Measurements from ENCODE around the gene ATAT1.

DNA sequence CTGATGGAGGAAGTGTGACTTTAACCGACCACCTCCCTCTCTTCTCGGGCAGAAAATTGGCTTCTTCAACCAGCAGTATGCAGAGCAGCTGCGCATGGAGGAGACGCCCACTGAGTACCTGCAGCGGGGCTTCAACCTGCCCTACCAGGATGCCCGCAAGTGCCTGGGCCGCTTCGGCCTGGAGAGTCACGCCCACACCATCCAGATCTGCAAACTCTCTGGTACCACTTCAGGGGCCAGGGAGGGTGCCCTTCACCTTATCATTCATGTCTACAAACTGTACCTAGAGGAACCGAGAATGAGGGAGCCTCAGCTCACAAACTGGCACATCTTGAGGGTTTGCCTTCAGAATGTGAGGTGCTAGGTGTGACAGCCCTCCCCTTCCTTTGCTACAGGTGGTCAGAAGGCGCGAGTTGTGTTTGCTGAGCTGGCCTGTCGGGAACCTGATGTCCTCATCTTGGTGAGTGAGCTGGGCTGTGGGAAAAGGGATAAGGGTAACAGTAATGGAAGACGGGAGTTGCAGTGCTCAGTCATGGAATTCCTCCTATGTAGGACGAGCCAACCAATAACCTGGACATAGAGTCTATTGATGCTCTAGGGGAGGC, 36.8 kb upstream of the ATAT1 start:
- TF ChIP-seq, protein P1, sequence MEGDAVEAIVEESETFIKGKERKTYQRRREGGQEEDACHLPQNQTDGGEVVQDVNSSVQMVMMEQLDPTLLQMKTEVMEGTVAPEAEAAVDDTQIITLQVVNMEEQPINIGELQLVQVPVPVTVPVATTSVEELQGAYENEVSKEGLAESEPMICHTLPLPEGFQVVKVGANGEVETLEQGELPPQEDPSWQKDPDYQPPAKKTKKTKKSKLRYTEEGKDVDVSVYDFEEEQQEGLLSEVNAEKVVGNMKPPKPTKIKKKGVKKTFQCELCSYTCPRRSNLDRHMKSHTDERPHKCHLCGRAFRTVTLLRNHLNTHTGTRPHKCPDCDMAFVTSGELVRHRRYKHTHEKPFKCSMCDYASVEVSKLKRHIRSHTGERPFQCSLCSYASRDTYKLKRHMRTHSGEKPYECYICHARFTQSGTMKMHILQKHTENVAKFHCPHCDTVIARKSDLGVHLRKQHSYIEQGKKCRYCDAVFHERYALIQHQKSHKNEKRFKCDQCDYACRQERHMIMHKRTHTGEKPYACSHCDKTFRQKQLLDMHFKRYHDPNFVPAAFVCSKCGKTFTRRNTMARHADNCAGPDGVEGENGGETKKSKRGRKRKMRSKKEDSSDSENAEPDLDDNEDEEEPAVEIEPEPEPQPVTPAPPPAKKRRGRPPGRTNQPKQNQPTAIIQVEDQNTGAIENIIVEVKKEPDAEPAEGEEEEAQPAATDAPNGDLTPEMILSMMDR (IDR thresholded peaks at IDR 0.05 in 8 of 11, conservative IDR thresholded peaks at IDR 0.05 in 3 of 11): no peak
- no peak for TF ChIP-seq POLR2A (IDR thresholded peaks at IDR 0.05)

All from spleen (tissue), 7 donors.